ENCODE data around the gene FOXL2.

The FOXL2 gene

DNA sequence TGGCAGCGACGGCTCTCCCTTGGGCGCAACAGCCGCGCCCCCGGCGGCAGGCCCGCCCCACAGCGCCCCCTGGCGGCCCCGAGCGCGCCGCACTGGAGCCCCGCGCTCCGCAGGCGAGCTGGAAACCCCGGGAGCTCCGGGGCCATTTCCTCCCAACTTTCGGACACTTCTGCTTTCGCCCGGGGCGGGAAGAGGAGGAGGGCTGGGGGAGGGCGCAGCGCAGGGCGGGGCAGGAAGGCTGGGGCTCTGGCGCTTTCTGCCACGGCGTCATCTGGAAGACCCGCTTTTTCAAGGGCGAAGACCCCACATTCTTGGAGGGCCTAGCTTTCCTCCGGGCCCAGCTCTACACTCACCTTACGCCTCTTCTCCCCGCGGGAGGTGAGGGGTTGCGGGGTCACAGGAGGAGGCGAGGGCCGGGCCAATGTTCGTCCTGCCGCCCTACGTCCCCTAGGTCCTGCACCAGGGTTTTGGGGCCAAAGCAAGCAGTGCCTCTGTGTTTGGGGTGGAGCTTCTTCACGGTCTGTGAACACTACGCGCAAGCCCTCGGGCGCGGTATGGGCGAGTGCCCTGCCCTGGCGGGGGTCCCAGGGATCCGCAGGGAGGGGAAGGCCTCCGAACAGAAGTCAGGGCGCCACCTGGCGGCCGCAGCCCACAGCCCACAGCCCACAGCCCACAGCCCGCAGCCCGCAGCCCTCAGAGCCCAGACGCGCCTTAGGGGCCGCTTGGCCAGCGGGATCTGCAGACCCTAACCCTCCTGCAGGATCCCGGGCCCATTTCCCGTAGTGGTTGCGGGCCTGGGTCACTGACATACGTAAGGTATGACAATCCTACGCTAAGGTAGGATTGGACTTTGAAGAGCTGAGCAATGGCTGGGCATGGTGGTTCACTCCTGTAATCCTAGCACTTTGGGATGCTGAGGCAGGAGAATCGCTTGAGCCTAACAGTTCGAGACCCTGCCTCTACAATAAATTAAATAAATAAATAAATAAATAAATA is 31.1 kb downstream of the FOXL2 start:
- Histone ChIP-seq H4K20me1 (ENCODE audit: insufficient read depth, low read length) (no peaks in the 10 kb centered on the region), H3K9me2 (ENCODE audit: low read depth, low read length) (no peaks in the 10 kb centered on the region), H2AFZ (ENCODE audit: low read length) (no peak overlapping the region), H3K27ac (ENCODE audit: low read depth, low read length, poor library complexity, severe bottlenecking) (peak overlapping the region; percentile 33), H3K27me3 (ENCODE audit: insufficient read depth, low read length) (no peaks in the 10 kb centered on the region; the same call in 1 of the 2 replicates), H3K4me3 (ENCODE audit: low read depth, low read length, poor library complexity, severe bottlenecking) (peak overlapping the region; percentile 63), H3K4me2 (ENCODE audit: low read length) (peak overlapping the region; percentile 68), H3K79me2 (ENCODE audit: insufficient read depth, low read length) (no peaks in the 10 kb centered on the region), H3K9me3 (ENCODE audit: low read length) (no peaks in the 10 kb centered on the region), H3K9ac (ENCODE audit: low read length) (peak overlapping the region; percentile 63), H3K36me3 (ENCODE audit: insufficient read depth, low read length) (no peaks in the 10 kb centered on the region), H3K4me1 (ENCODE audit: insufficient read depth, low read length, severe bottlenecking) (peaks cover 5% of the 10 kb centered on the region), H3F3A (ENCODE audit: insufficient read depth, low read length) (no peaks in the 10 kb centered on the region)
- TF ChIP-seq EZH2 (IDR thresholded peaks at IDR 0.05; ENCODE audit: borderline replicate concordance, low read length), result no peak
- TF ChIP-seq, protein P1, sequence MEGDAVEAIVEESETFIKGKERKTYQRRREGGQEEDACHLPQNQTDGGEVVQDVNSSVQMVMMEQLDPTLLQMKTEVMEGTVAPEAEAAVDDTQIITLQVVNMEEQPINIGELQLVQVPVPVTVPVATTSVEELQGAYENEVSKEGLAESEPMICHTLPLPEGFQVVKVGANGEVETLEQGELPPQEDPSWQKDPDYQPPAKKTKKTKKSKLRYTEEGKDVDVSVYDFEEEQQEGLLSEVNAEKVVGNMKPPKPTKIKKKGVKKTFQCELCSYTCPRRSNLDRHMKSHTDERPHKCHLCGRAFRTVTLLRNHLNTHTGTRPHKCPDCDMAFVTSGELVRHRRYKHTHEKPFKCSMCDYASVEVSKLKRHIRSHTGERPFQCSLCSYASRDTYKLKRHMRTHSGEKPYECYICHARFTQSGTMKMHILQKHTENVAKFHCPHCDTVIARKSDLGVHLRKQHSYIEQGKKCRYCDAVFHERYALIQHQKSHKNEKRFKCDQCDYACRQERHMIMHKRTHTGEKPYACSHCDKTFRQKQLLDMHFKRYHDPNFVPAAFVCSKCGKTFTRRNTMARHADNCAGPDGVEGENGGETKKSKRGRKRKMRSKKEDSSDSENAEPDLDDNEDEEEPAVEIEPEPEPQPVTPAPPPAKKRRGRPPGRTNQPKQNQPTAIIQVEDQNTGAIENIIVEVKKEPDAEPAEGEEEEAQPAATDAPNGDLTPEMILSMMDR (IDR thresholded peaks at IDR 0.05; ENCODE audit: low read length), result peak; percentile 90

GRCh38 chr3:138914870-138915502 is 32.0 kb downstream of the FOXL2 start:
- H3K36me3 ChIP-seq (ENCODE audit: insufficient read depth, low read length), result no peaks in the 10 kb centered on the region
- H3K9me3 ChIP-seq (ENCODE audit: low read length), result no peaks in the 10 kb centered on the region
- H3F3A ChIP-seq (ENCODE audit: insufficient read depth, low read length), result no peaks in the 10 kb centered on the region
- peak overlapping the region; percentile 68 for H3K4me2 ChIP-seq (ENCODE audit: low read length)
- H3K79me2 ChIP-seq (ENCODE audit: insufficient read depth, low read length), result no peaks in the 10 kb centered on the region
- H2AFZ ChIP-seq (ENCODE audit: low read length), result 0 out of 2 replicates have a peak overlapping the region, but pooled peaks have one; percentile 40
- H3K9me2 ChIP-seq (ENCODE audit: low read depth, low read length), result no peaks in the 10 kb centered on the region
- H3K4me1 ChIP-seq (ENCODE audit: insufficient read depth, low read length, severe bottlenecking), result peaks cover 5% of the 10 kb centered on the region
- no peaks in the 10 kb centered on the region for H4K20me1 ChIP-seq (ENCODE audit: insufficient read depth, low read length)
- H3K27ac ChIP-seq (ENCODE audit: low read depth, low read length, poor library complexity, severe bottlenecking), result no peak overlapping the region
- peak overlapping the region; percentile 63 for H3K4me3 ChIP-seq (ENCODE audit: low read depth, low read length, poor library complexity, severe bottlenecking)
- H3K9ac ChIP-seq (ENCODE audit: low read length), result peak overlapping the region; percentile 63; the same call in 1 of the 2 replicates
- TF ChIP-seq, protein P1 (IDR thresholded peaks at IDR 0.05; ENCODE audit: low read length), result no peak
- TF ChIP-seq EZH2 (IDR thresholded peaks at IDR 0.05; ENCODE audit: borderline replicate concordance, low read length), result no peak
- H3K27me3 ChIP-seq (ENCODE audit: insufficient read depth, low read length), result no peaks in the 10 kb centered on the region; the same call in 1 of the 2 replicates

DNA sequence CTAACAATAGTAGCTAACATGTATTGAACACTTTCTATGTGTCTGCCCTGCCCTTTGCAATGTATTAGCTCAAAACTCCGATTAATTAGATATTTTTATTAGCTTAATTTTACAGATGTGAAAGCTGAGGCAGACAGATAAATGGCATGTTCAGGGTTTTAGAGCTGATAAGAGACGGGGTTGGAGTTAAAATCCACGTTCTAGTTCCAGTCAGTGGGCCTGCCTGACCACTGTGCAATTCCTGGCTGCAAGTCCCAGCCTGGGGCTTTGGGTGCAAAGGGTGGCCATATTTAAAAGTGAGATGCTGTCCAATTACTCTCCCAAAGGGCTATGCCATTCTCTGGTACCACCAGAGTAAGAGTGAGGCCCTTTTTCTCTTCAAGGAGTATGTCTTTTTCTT is 33.2 kb downstream of the FOXL2 start:
- Histone ChIP-seq H4K20me1 (ENCODE audit: insufficient read depth, low read length) (no peaks in the 10 kb centered on the region), H2AFZ (ENCODE audit: low read length) (no peak overlapping the region), H3K36me3 (ENCODE audit: insufficient read depth, low read length) (no peaks in the 10 kb centered on the region), H3K4me1 (ENCODE audit: insufficient read depth, low read length, severe bottlenecking) (peaks cover 5% of the 10 kb centered on the region), H3K27me3 (ENCODE audit: insufficient read depth, low read length) (no peaks in the 10 kb centered on the region; the same call in 1 of the 2 replicates), H3F3A (ENCODE audit: insufficient read depth, low read length) (no peaks in the 10 kb centered on the region), H3K79me2 (ENCODE audit: insufficient read depth, low read length) (no peaks in the 10 kb centered on the region), H3K9me3 (ENCODE audit: low read length) (no peaks in the 10 kb centered on the region), H3K9me2 (ENCODE audit: low read depth, low read length) (no peaks in the 10 kb centered on the region), H3K27ac (ENCODE audit: low read depth, low read length, poor library complexity, severe bottlenecking) (no peak overlapping the region), H3K9ac (ENCODE audit: low read length) (no peak overlapping the region), H3K4me2 (ENCODE audit: low read length) (no peak overlapping the region), H3K4me3 (ENCODE audit: low read depth, low read length, poor library complexity, severe bottlenecking) (no peak overlapping the region)
- TF ChIP-seq EZH2 (IDR thresholded peaks at IDR 0.05; ENCODE audit: borderline replicate concordance, low read length), result no peak
- TF ChIP-seq, protein P1 (IDR thresholded peaks at IDR 0.05; ENCODE audit: low read length), result no peak
